Daoy (cell line): ENCODE data around the gene RBM22. TPM values are rescaled to one million over a fixed set of nuclear protein-coding genes. Genes with fewer than 3 reads are reported as not detected.
"Not testable (repeated sequence)": the region's sequence is repeated elsewhere in the genome, so short reads cannot be mapped to it uniquely, and the experiment has no call there.

ENCODE experiments used
- DNase-seq: peaks from one replicate; pipeline ENCODE4 v3.0.0-alpha.2; 2015; ENCODE audit warnings: low read depth
- total RNA-seq: library from RNA; depleted of rRNA; stranded (reverse); fragments of >200 nt; shearing (Covaris generic); gene quantifications from 2 replicates; pipeline ENCODE4 v1.2.3, GENCODE V29; 2014; rRNA removed

Gene RBM22
- 51.4 and 51.9 TPM in 2 replicates for total RNA-seq

GRCh38 chr5:150700594-150701377 is at the start of gene RBM22:
Gene RBM22 (minus strand): TSS chr5:150701062. CDS start chr5:150700985, 77 bp downstream.
- peak; percentile 95 for DNase-seq

DNA sequence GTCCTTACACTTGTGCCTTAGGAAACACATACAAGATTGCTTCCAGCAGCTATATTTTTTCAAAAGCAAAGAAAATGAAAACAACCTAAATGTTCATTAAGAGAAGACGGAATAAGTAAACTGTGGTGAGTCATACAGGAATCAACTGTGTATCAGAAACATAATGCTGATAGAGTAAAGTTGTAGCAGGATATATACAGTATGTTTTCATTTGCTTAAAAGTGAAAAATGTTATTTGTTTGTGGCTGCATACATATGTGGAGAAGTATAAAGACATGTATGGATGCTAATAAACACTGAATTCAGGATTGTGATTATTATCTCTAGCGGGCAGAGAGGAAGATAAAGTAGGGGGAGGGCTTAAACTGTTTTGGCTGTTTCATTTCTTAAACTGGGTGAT is 49.6 kb upstream of the RBM22 start:
- DNase-seq: no peak

- not testable (repeated sequence) for DNase-seq
These were observed 42.3 kb upstream of the RBM22 start for GRCh38 chr5:150743142-150743488.

DNA sequence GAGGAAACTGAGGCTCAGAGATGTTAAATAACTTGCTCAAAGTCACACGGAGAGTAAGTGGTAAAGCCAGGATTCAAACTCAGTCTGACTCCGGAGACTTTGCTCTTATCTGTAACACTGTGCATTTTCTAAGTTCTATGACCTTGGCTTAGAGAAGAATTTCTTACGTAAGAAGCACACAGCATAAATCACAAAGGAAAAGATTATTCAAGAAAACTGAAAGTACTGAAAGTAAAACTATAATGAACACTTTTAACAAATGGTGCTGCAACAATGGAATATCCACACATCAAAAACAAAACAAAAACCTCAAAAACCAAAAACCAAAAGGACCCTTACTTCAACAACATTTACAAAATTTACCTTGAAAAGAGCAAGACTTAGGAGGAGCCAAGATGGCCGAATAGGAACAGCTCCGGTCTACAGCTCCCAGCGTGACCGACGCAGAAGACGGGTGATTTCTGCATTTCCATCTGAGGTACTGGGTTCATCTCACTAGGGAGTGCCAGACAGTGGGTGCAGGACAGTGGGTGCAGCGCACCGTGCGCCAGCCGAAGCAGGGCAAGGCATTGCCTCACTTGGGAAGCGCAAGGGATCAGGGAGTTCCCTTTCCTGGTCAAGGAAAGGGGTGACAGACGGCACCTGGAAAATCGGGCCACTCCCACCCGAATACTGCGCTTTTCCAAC is 41.7 kb upstream of the RBM22 start:
- DNase-seq: not testable (repeated sequence)

DNA sequence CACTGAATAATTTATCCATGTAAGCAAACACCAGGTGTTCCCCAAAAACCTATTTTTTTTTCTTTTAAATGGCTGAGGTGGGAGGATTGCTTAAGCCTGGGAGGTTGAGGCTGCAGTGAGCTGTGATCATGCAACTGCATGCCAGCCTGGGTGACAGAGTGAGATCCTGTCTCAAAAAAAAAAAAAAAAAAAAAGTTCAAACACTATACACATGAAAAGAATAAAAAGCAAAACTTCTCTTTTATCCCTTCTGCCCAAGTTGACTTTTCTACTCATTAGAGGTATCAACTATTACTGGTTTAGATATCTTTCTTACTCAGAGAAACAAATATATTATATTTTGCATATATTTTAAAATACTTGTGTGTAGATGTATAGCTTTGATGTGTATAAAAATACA is 40.1 kb upstream of the RBM22 start:
- DNase-seq: no peak

- no peak for DNase-seq
These were observed 38.0 kb upstream of the RBM22 start for GRCh38 chr5:150738862-150739261.

- peak; percentile 7 for DNase-seq
These were observed 33.9 kb upstream of the RBM22 start for GRCh38 chr5:150734579-150735384.

GRCh38 chr5:150731669-150732242 is 30.9 kb upstream of the RBM22 start:
- no peak for DNase-seq

DNA sequence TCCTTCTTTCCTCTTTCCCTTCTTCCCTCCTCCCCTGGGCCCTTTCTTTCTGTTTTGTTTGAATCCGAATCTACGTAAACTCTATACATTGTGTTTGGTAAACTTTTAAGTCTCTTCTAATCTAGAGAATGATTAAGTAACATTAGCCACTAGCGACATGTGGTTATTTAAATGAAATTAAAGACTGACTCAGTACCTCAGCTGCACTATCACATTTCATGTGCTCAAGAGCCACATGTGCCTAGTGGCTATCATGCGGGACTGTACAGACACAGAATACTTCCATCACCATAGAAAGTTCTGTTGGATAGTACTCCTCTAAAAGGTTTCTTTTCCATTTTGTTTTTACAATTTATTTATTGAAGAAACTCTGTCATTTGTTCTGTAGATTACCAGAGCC is 29.0 kb upstream of the RBM22 start:
- DNase-seq: no peak

DNA sequence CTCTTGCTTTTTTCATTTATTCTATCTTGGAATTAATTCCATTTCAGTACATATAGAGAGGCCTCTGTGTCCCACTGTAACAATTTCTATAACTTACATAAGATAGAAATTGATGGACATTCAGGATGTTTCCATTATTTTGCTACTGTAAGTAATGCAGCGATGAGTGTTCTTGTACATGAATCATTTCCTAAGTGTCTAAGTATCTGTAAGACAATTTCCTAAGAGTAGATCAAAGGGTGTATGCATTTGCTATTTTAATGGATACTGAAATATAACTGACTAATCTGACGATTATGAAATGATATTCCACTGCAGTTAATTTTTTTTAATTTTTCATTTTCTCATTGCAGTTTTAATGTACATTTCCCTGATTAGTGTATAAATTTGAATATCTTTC is 23.0 kb upstream of the RBM22 start:
- DNase-seq: no peak

DNA sequence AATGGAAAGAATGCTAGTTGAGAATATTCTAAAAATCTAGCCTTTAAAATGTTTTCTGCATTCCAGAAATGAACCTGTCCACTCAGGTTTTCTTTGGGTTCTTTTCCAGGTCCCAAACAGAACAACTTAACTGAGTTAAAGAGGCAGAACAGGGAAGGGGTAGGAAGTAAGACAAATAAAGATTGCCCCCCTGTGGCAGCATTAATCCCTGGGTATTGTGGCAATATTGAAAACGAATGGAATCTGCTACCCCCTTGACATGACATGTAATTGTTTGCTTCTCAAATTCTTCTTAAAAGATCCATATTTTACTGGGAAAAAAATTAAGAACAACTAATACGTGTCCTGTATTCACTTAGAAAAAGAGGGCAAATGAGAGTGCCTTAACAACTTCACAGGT is 9.3 kb upstream of the RBM22 start:
- DNase-seq: no peak

GRCh38 chr5:150706776-150707390 is 6.0 kb upstream of the RBM22 start:
- no peak for DNase-seq

DNA sequence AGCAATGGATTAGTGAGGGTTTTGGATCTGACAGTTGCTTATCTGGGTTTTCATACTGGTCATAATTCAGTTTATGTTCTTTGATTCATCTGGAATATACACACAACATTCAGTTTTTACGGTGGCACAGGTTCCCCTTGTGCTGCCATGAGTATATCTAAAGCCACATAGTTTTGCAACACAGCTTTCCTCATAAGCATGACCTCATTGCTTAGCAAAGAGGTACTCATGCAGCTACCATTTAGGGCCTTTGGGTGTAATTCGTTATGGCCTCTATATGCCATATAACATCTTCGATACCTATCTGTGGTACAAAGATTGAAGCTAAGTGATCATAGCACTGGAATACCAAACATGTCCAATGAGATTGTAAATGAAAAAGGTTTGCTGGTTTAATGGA is 2.9 kb upstream of the RBM22 start:
- no peak for DNase-seq

DNA sequence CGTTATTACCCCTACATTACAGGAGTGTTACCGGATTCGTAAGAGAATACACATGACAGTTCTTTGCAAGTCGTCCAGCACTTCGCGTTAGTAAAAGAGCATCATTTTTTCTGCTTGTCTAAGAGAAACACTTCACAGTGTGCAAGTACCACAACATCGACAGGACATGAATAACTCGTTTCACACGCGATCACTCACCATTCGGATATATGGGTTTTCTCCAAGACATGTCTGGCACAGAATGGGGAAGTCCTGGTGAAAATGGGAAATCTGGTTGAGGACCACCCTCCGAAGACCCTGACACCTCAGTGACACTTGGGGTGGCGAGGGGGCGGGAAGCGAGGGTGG is 642 bp downstream of the RBM22 start:
- no peak for DNase-seq

GRCh38 chr5:150694612-150695011 is 6.2 kb downstream of the RBM22 start:
- peak; percentile 67 for DNase-seq

DNA sequence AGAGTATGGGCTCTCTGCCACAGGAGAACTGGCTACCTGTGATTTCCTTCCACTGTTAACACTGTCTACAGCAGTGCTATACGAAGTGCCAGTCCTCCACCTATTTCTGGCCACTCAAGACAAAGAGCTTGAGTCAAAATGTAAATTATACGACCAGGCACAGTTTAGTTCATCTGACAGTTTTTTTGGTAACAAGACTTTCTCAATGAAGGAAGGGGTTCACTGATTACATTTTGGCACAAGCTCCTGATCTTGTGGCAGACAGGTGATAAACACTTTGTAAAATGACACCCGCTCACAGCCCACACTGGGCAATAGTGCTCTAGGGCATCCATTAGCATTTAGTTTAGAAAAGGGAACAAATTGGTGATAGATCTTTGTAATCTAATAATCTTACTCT is 8.6 kb downstream of the RBM22 start:
- no peak for DNase-seq

- no peak for DNase-seq
These were observed 10.1 kb downstream of the RBM22 start for GRCh38 chr5:150690760-150691159.

DNA sequence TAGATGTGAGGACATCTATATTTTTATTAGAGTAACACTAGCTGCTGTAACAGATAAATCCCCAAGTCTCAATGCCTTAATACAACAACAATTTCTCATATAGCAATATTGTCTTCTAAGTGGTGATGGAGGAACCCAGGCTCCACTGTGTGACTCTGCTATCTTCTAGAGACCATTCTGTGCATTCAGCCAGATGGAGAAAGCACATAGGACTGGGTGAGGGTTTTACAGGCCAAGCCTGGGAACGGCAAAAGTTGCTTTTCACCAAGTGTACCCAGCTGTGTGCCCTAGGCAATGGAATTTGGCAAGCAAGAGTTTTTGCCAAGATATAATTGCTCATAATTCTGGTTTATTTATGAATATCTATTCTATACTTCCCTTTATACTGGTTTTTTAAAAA is 11.7 kb downstream of the RBM22 start:
- no peak for DNase-seq

GRCh38 chr5:150676578-150676977 is 24.3 kb downstream of the RBM22 start:
- no peak for DNase-seq

- no peak for DNase-seq
These were observed 25.8 kb downstream of the RBM22 start for GRCh38 chr5:150675069-150675468.

GRCh38 chr5:150674341-150674821 is 26.5 kb downstream of the RBM22 start:
- DNase-seq: no peak

- DNase-seq: no peak
These were observed 28.0 kb downstream of the RBM22 start for GRCh38 chr5:150672884-150673275.
